ENCODE data around the gene COG1. TPM values are rescaled to one million over a fixed set of nuclear protein-coding genes. Genes with fewer than 3 reads are reported as not detected.
A peak's percentile ranks its signal among the peaks of the same experiment; 100 is the strongest.

The COG1 gene
- total RNA-seq, 1 experiment from 2014 or later = 41.2 TPM

DNA sequence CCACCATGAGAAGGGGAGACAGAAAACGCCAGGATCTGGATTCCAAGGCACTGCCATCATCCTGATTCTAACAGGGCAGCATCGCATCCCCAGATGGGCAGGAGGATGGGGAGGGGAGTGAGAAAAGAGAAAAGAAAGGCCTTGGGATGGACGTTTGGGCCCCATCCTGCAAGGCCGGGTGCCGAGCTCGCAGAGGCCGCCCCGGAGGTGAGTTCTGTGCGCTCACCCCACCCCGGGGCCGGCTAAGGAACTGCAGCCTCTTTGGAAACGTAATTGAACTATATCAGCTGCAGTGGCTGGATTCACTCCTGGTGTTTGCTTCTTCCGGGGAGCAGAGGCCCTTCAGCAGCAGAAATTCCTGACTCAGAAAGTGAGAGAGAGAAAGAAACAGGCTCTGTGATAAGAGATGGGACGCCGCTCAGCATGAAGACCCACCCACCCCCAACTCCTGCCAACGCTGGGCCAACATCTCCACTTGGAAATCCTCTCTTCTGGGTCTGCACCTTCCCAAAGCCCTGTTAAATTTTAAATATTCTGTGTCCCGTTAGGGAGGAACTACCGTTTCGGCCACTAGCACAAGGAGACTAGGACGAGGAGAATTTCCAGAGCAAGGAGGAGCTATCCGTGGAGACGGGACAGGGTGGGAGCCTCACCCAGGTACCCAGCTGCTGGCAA, 36.6 kb upstream of the COG1 start:
- ChIA-PET POLR2A (interaction anchor here (1.1 kb wide), 1 partner anchor 24 kb away, joined by 4 read pairs; no protein-coding TSS in a partner anchor), CTCF (interaction anchor here (0.6 to 2.0 kb wide), 6 partner anchors 9 to 599 kb away, joined by 3 to 10 read pairs (median 5); partner anchors contain the start of gene SSTR2)
- TF ChIP-seq, protein P1, sequence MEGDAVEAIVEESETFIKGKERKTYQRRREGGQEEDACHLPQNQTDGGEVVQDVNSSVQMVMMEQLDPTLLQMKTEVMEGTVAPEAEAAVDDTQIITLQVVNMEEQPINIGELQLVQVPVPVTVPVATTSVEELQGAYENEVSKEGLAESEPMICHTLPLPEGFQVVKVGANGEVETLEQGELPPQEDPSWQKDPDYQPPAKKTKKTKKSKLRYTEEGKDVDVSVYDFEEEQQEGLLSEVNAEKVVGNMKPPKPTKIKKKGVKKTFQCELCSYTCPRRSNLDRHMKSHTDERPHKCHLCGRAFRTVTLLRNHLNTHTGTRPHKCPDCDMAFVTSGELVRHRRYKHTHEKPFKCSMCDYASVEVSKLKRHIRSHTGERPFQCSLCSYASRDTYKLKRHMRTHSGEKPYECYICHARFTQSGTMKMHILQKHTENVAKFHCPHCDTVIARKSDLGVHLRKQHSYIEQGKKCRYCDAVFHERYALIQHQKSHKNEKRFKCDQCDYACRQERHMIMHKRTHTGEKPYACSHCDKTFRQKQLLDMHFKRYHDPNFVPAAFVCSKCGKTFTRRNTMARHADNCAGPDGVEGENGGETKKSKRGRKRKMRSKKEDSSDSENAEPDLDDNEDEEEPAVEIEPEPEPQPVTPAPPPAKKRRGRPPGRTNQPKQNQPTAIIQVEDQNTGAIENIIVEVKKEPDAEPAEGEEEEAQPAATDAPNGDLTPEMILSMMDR (IDR thresholded peaks at IDR 0.05) = peak; percentile 95
- TF ChIP-seq SIN3A (IDR thresholded peaks at IDR 0.05; ENCODE audit: borderline replicate concordance, insufficient read depth, low read depth, low read length) = no peak
- peaks cover 16% of the 10 kb centered on the region for H3K4me1 ChIP-seq (ENCODE audit: control insufficient read depth, insufficient read depth, low read length)
- no peaks in the 10 kb centered on the region for H3K27me3 ChIP-seq (ENCODE audit: control insufficient read depth, insufficient read depth, low read length)
- H3K4me3 ChIP-seq (ENCODE audit: low read depth in 2 of 2, low read length in 2 of 2) = peak overlapping the region in 1 of 2 experiments; percentile 19; a peak in 2 of 4 replicates
- no peaks in the 10 kb centered on the region for H3K9me3 ChIP-seq (ENCODE audit: control insufficient read depth, insufficient read depth, low read depth, low read length)
- no peaks in the 10 kb centered on the region for H3K36me3 ChIP-seq (ENCODE audit: control insufficient read depth, insufficient read depth, low read length)
- peak overlapping the region; percentile 44; the same call in 1 of the 2 replicates for H3K27ac ChIP-seq (ENCODE audit: low read length)
- BruUV-seq (replicated peaks) = no TSS peak
- ATAC-seq (peak; percentile 96), DNase-seq (ENCODE audit: low read depth, low spot score) (peak; percentile 17)
- intact Hi-C loops (cut with micrococcal nuclease; ENCODE audit: unreplicated experiment) = loop anchor here (10.0 kb wide), 1 partner anchor 172 kb away; no protein-coding TSS in a partner anchor
- in situ Hi-C loops (cut with HindIII; ENCODE audit: low pct_unique_long_range_greater_than_20kb, low sequenced_read_pairs) = no loop called here

DNA sequence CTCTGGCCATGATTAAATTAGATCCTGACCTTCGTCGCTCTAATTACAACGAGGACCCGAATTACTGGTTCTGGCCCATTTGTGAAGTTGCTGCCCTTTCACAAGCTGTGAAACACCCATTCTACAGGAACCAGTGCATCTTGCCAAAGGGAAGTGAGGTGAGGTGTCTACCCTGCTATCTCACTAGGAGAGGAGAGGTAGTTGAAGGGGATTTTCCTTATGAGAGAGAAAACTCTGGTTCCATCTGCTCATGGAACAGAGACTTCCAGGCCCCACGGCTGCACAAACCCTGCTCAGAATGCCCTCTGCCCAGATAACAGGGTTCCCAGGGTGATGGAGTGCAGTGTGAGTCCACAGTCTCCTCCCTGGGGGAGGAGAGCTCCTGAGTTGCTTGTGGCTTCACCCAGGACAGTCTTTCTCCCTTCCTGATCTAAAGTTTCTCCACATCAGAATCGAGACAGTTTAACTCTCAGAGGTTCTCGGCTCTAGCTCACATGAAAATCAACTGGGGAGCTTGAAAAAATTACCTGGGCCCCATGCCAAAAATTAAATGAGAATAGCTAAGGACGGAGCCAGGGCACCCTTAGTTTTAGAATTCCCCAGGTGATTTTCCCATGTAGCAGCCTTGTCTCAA, 35.9 kb upstream of the COG1 start:
- H3K27ac ChIP-seq (ENCODE audit: low read length) = 0 out of 2 replicates have a peak overlapping the region, but pooled peaks have one; percentile 44
- ATAC-seq = peak; percentile 54
- TF ChIP-seq POLR2AphosphoS5 (IDR thresholded peaks at IDR 0.05; ENCODE audit: low read depth, low read length) = no peak
- TF ChIP-seq, protein P1 (IDR thresholded peaks at IDR 0.05) = no peak
- TF ChIP-seq, protein P2, sequence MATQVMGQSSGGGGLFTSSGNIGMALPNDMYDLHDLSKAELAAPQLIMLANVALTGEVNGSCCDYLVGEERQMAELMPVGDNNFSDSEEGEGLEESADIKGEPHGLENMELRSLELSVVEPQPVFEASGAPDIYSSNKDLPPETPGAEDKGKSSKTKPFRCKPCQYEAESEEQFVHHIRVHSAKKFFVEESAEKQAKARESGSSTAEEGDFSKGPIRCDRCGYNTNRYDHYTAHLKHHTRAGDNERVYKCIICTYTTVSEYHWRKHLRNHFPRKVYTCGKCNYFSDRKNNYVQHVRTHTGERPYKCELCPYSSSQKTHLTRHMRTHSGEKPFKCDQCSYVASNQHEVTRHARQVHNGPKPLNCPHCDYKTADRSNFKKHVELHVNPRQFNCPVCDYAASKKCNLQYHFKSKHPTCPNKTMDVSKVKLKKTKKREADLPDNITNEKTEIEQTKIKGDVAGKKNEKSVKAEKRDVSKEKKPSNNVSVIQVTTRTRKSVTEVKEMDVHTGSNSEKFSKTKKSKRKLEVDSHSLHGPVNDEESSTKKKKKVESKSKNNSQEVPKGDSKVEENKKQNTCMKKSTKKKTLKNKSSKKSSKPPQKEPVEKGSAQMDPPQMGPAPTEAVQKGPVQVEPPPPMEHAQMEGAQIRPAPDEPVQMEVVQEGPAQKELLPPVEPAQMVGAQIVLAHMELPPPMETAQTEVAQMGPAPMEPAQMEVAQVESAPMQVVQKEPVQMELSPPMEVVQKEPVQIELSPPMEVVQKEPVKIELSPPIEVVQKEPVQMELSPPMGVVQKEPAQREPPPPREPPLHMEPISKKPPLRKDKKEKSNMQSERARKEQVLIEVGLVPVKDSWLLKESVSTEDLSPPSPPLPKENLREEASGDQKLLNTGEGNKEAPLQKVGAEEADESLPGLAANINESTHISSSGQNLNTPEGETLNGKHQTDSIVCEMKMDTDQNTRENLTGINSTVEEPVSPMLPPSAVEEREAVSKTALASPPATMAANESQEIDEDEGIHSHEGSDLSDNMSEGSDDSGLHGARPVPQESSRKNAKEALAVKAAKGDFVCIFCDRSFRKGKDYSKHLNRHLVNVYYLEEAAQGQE (IDR thresholded peaks at IDR 0.05; ENCODE audit: insufficient read depth in 1 of 2, low read depth in 2 of 2, low read length in 1 of 2) = no peak
- TF ChIP-seq SIN3A (IDR thresholded peaks at IDR 0.05; ENCODE audit: borderline replicate concordance, insufficient read depth, low read depth, low read length) = no peak
- no peak for TF ChIP-seq TCF7L2 (IDR thresholded peaks at IDR 0.05; ENCODE audit: low read depth, low read length)
- DNase-seq (ENCODE audit: low read depth, low spot score) = no peak
- H3K4me3 ChIP-seq (ENCODE audit: low read depth in 2 of 2, low read length in 2 of 2) = no peak overlapping the region; a peak in 1 of 4 replicates
- POLR2A ChIA-PET = interaction anchor here (0.6 to 1.1 kb wide), 3 partner anchors 12 to 23 kb away, joined by 3 to 5 read pairs (median 4); no protein-coding TSS in a partner anchor
- CTCF ChIA-PET = interaction anchor here (0.5 to 2.0 kb wide), 7 partner anchors 8 to 432 kb away, joined by 3 to 10 read pairs (median 4); partner anchors contain the start of gene SSTR2
- H3K4me1 ChIP-seq (ENCODE audit: control insufficient read depth, insufficient read depth, low read length) = peaks cover 16% of the 10 kb centered on the region
- no peaks in the 10 kb centered on the region for H3K36me3 ChIP-seq (ENCODE audit: control insufficient read depth, insufficient read depth, low read length)
- intact Hi-C loops (cut with micrococcal nuclease; ENCODE audit: unreplicated experiment) (loop anchor here (10.0 kb wide), 1 partner anchor 172 kb away; no protein-coding TSS in a partner anchor), in situ Hi-C loops (cut with HindIII; ENCODE audit: low pct_unique_long_range_greater_than_20kb, low sequenced_read_pairs) (no loop called here)
- no TSS peak for BruUV-seq (replicated peaks)
- no peaks in the 10 kb centered on the region for H3K27me3 ChIP-seq (ENCODE audit: control insufficient read depth, insufficient read depth, low read length)
- H3K9me3 ChIP-seq (ENCODE audit: control insufficient read depth, insufficient read depth, low read depth, low read length) = no peaks in the 10 kb centered on the region

All from Panc1 (cell line).